RPMI7951 (cell line): ENCODE measurements around the gene SYCE3. TPM values are rescaled to one million over a fixed set of nuclear protein-coding genes. Genes with fewer than 3 reads are reported as not detected.
A peak's percentile ranks its signal among the peaks of the same experiment; 100 is the strongest.

Experiments
- DNase-seq: peaks from one replicate; pipeline ENCODE4 v3.0.0-alpha.2; 2012; ENCODE audit warnings: low read depth
- total RNA-seq: library from RNA; depleted of rRNA; stranded (reverse); fragments of >200 nt; shearing (Covaris generic); gene quantifications from 2 replicates; pipeline ENCODE4 v1.2.3, GENCODE V29; 2014

SYCE3 gene
- total RNA-seq, 1 experiment from 2014 or later, result not detected

- no peak for DNase-seq
These were observed 37.8 kb upstream of the SYCE3 start, which contains the start of gene MAPK8IP2 for GRCh38 chr22:50600538-50600937. MAPK8IP2 (plus strand) TSS chr22:50600793; CDS start chr22:50600819, 26 bp downstream.

GRCh38 chr22:50599816-50600455, 37.2 kb upstream of the SYCE3 start:
- peak; percentile 20 for DNase-seq

GRCh38 chr22:50597097-50597496, 34.4 kb upstream of the SYCE3 start:
- DNase-seq, result no peak

- peak; percentile 41 for DNase-seq
These were observed 32.5 kb upstream of the SYCE3 start for GRCh38 chr22:50595189-50595588.

- no peak for DNase-seq
These were observed 24.7 kb upstream of the SYCE3 start for GRCh38 chr22:50587407-50587806.

- DNase-seq, result no peak
These were observed 23.7 kb upstream of the SYCE3 start for GRCh38 chr22:50586416-50586815.

- DNase-seq, result no peak
These were observed 23.1 kb upstream of the SYCE3 start for GRCh38 chr22:50585781-50586180.

- DNase-seq, result no peak
These were observed 22.5 kb upstream of the SYCE3 start for GRCh38 chr22:50585238-50585637.

GRCh38 chr22:50584106-50585096, 21.7 kb upstream of the SYCE3 start:
- no peak for DNase-seq

GRCh38 chr22:50583294-50583861, 20.7 kb upstream of the SYCE3 start:
- no peak for DNase-seq

GRCh38 chr22:50582493-50583293, 20.0 kb upstream of the SYCE3 start, which contains the start of gene CHKB:
CHKB (minus strand) TSS chr22:50582849; CDS start chr22:50582781, 68 bp downstream.
- peak; percentile 95 for DNase-seq

GRCh38 chr22:50581950-50582492, 19.3 kb upstream of the SYCE3 start:
- peak; percentile 9 for DNase-seq

GRCh38 chr22:50581031-50581949, 18.6 kb upstream of the SYCE3 start:
- DNase-seq, result no peak

- no peak for DNase-seq
These were observed 17.0 kb upstream of the SYCE3 start for GRCh38 chr22:50579752-50580151.

- no peak for DNase-seq
These were observed 16.1 kb upstream of the SYCE3 start for GRCh38 chr22:50578776-50579310.

GRCh38 chr22:50577987-50578775, 15.5 kb upstream of the SYCE3 start, which contains the start of gene CPT1B:
CPT1B (minus strand) TSS chr22:50578427; CDS start chr22:50577915, 512 bp downstream.
- peak; percentile 22 for DNase-seq

- no peak for DNase-seq
These were observed 14.9 kb upstream of the SYCE3 start for GRCh38 chr22:50577697-50577986.

- no peak for DNase-seq
These were observed 14.3 kb upstream of the SYCE3 start for GRCh38 chr22:50576806-50577696.
